WTC11 (cell line): ENCODE results near the gene GPC5. TPM values are rescaled to one million over a fixed set of nuclear protein-coding genes. Genes with fewer than 3 reads are reported as not detected.

Source experiments
- ATAC-seq: fragments of 200-7000 bp; cut with Tn5 transposase; 2 replicates; pipeline ENCODE4 v1.10.0; 2021; ENCODE audit warnings: mild to moderate bottlenecking, moderate library complexity
- CTCF ChIA-PET: fragments of 300-600 bp; sonication (Branson Sonifier 250); formaldehyde crosslinking; loops from one replicate; lab custom pipeline; 2021; ENCODE audit warnings: antibody characterized with exemption; lab: Charles Lee
- POLR2A ChIA-PET: fragments of 350-600 bp; sonication (Branson Sonifier 250); formaldehyde crosslinking; loops from one replicate; lab custom pipeline; 2021; ENCODE audit warnings: antibody characterized with exemption; lab: Charles Lee
- DNase-seq: peaks from one replicate; pipeline ENCODE4 v3.0.0; 2021; ENCODE audit warnings: low spot score
- H3K27ac Mint-ChIP-seq: 2 replicates; pipeline ENCODE4 v1.8.0; 2021; ENCODE audit warnings: mixed read lengths
- H3K27me3 Mint-ChIP-seq: 2 replicates; pipeline ENCODE4 v1.8.0; 2021; ENCODE audit warnings: low read depth, mild to moderate bottlenecking, moderate library complexity, mixed read lengths
- H3K36me3 Mint-ChIP-seq: 2 replicates; pipeline ENCODE4 v1.8.0; 2021; ENCODE audit warnings: mixed read lengths
- H3K4me1 Mint-ChIP-seq: 2 replicates; pipeline ENCODE4 v1.8.0; 2022; ENCODE audit warnings: mixed read lengths
- H3K4me3 Mint-ChIP-seq: 2 replicates; pipeline ENCODE4 v1.8.0; 2021; ENCODE audit warnings: mild to moderate bottlenecking, moderate library complexity, mixed read lengths
- H3K9me3 Mint-ChIP-seq: 2 replicates; pipeline ENCODE4 v1.8.0; 2021; ENCODE audit warnings: mixed read lengths
- CBFB ChIP-seq: sonication (generic); formaldehyde crosslinking; IDR thresholded peaks from 2 replicates; pipeline ENCODE4 v1.8.1; 2022; ENCODE audit warnings: mild to moderate bottlenecking, low read depth, missing genetic modification reagents
- GRHL2 ChIP-seq: fragments of 250-450 bp; sonication (Bioruptor Pico); IDR thresholded peaks from 2 replicates; pipeline ENCODE4 v1.8.0; 2022; ENCODE audit warnings: mild to moderate bottlenecking, moderate library complexity; ENCODE audit not compliant: insufficient replicate concordance, severe bottlenecking
- MLX ChIP-seq: sonication (generic); formaldehyde crosslinking; IDR thresholded peaks from 2 replicates; pipeline ENCODE4 v1.8.1; 2023; ENCODE audit warnings: mild to moderate bottlenecking, missing genetic modification reagents, moderate library complexity
- MYBL2 ChIP-seq: sonication (generic); formaldehyde crosslinking; IDR thresholded peaks from 2 replicates; pipeline ENCODE4 v1.8.1; 2023; ENCODE audit warnings: mild to moderate bottlenecking, moderate library complexity, missing genetic modification reagents
- NFATC4 ChIP-seq: fragments of 250-450 bp; sonication (Bioruptor Pico); IDR thresholded peaks from 2 replicates; pipeline ENCODE4 v1.9.0; 2021; ENCODE audit warnings: mild to moderate bottlenecking
- NFYB ChIP-seq: sonication (generic); formaldehyde crosslinking; conservative IDR thresholded peaks from 2 replicates; pipeline ENCODE4 v1.8.0; 2022; ENCODE audit warnings: low read depth, missing genetic modification reagents
- SP1 ChIP-seq: sonication (generic); formaldehyde crosslinking; conservative IDR thresholded peaks from 2 replicates; pipeline ENCODE4 v1.8.1; 2022; ENCODE audit warnings: missing genetic modification reagents
- STAT6 ChIP-seq: sonication (generic); formaldehyde crosslinking; conservative IDR thresholded peaks from 2 replicates; pipeline ENCODE4 v1.8.1; 2023; ENCODE audit warnings: mild to moderate bottlenecking, low read depth, missing genetic modification reagents, moderate library complexity
- TCF7 ChIP-seq: sonication (generic); formaldehyde crosslinking; IDR thresholded peaks from 2 replicates; pipeline ENCODE4 v1.8.0; 2022; ENCODE audit warnings: mild to moderate bottlenecking, low read depth, missing genetic modification reagents, moderate library complexity
- USF2 ChIP-seq: sonication (generic); formaldehyde crosslinking; IDR thresholded peaks from 2 replicates; pipeline ENCODE4 v1.8.1; 2023; ENCODE audit warnings: mild to moderate bottlenecking, missing genetic modification reagents, moderate library complexity
- ZBTB21 ChIP-seq: sonication (generic); formaldehyde crosslinking; IDR thresholded peaks from 2 replicates; pipeline ENCODE4 v1.8.1; 2023; ENCODE audit warnings: mild to moderate bottlenecking, missing genetic modification reagents, borderline replicate concordance
- ZNF281 ChIP-seq: sonication (generic); formaldehyde crosslinking; IDR thresholded peaks from 2 replicates; pipeline ENCODE4 v1.8.0; 2023; ENCODE audit warnings: mild to moderate bottlenecking, missing genetic modification reagents
- ZNF317 ChIP-seq: sonication (generic); formaldehyde crosslinking; IDR thresholded peaks from 2 replicates; pipeline ENCODE4 v1.8.1; 2023; ENCODE audit warnings: low read depth, mild to moderate bottlenecking, moderate library complexity, missing genetic modification reagents, borderline replicate concordance
- ZNF396 ChIP-seq: fragments of 250-450 bp; sonication (Bioruptor Pico); IDR thresholded peaks from 2 replicates; pipeline ENCODE4 v1.8.0; 2021; ENCODE audit warnings: mild to moderate bottlenecking, moderate library complexity, borderline replicate concordance
- ZNF671 ChIP-seq: fragments of 250-450 bp; sonication (Bioruptor Pico); IDR thresholded peaks from 2 replicates; pipeline ENCODE4 v1.8.0; 2021; ENCODE audit warnings: mild to moderate bottlenecking
- ZSCAN18 ChIP-seq: fragments of 250-450 bp; sonication (Bioruptor Pico); IDR thresholded peaks from 2 replicates; pipeline ENCODE4 v2.1.2; 2022; ENCODE audit warnings: mild to moderate bottlenecking, moderate library complexity
- total RNA-seq: library from RNA; stranded (reverse); gene quantifications from 3 replicates; pipeline ENCODE4 v1.2.3, GENCODE V29; 2021
- TF ChIP-seq, protein P1 (sequence below): sonication (generic); formaldehyde crosslinking; conservative IDR thresholded peaks from 2 replicates; pipeline ENCODE4 v1.8.1; 2022; ENCODE audit warnings: mild to moderate bottlenecking, missing genetic modification reagents
- TF ChIP-seq, protein P2 (sequence below): sonication (generic); formaldehyde crosslinking; IDR thresholded peaks from 2 replicates; pipeline ENCODE4 v1.8.0; 2022; ENCODE audit warnings: mild to moderate bottlenecking, missing genetic modification reagents
- TF ChIP-seq, protein P3 (sequence below): sonication (generic); formaldehyde crosslinking; IDR thresholded peaks from 2 replicates; pipeline ENCODE4 v1.8.1; 2023; ENCODE audit warnings: mild to moderate bottlenecking, missing genetic modification reagents, borderline replicate concordance

The GPC5 gene
- total RNA-seq, 1 experiment from 2014 or later, result 0.46 TPM

- TF ChIP-seq ZNF281 (CRISPR knock-in tag) (no peak), NFATC4 (CRISPR knock-in tag) (no peak), MYBL2 (CRISPR knock-in tag) (no peak), ZBTB21 (no peak), CBFB (no peak), ZSCAN18 (CRISPR knock-in tag) (no peak), USF2 (no peak)
- TF ChIP-seq, protein P1, sequence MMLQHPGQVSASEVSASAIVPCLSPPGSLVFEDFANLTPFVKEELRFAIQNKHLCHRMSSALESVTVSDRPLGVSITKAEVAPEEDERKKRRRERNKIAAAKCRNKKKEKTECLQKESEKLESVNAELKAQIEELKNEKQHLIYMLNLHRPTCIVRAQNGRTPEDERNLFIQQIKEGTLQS (CRISPR knock-in tag), result no peak
- TF ChIP-seq, protein P2, sequence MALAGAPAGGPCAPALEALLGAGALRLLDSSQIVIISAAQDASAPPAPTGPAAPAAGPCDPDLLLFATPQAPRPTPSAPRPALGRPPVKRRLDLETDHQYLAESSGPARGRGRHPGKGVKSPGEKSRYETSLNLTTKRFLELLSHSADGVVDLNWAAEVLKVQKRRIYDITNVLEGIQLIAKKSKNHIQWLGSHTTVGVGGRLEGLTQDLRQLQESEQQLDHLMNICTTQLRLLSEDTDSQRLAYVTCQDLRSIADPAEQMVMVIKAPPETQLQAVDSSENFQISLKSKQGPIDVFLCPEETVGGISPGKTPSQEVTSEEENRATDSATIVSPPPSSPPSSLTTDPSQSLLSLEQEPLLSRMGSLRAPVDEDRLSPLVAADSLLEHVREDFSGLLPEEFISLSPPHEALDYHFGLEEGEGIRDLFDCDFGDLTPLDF, result no peak
These were observed 1404.4 kb downstream of the GPC5 start (continued) for GRCh38 chr13:92802776-92803175.

GRCh38 chr13:92804346-92804745, 1405.9 kb downstream of the GPC5 start:
- TF ChIP-seq ZNF396 (CRISPR knock-in tag) (no peak), NFYB (CRISPR knock-in tag) (no peak), MLX (no peak), ZNF671 (no peak)
- no peak for DNase-seq
- no peaks in the 10 kb centered on the region for H3K4me1 Mint-ChIP-seq
- no peak overlapping the region for H3K27ac Mint-ChIP-seq
- H3K36me3 Mint-ChIP-seq, result no peaks in the 10 kb centered on the region
- no peaks in the 10 kb centered on the region for H3K27me3 Mint-ChIP-seq
- no peak for ATAC-seq
- CTCF ChIA-PET, result no interaction called here
- POLR2A ChIA-PET, result no interaction called here
- no peaks in the 10 kb centered on the region for H3K9me3 Mint-ChIP-seq
- no peak overlapping the region for H3K4me3 Mint-ChIP-seq

DNA sequence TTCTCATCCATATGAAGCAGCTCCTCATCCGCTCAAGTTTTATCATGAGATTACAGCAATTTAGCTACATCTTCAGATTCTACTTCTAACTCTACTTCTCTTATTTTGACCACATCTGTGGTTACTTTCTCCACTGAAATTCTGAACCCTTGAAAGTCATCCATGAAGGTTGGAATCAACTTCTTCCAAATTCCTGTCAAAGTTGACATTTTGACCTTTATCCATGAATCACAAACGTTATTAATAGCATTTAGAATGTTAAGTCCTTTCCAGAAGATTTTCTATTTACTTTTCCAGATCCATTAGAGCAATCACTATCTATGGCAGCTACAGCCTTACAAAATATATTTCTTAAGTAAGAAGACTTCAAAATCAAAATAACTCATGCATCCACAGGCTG, 1406.5 kb downstream of the GPC5 start:
- Mint-ChIP-seq H3K4me3 (no peak overlapping the region), H3K27me3 (no peaks in the 10 kb centered on the region), H3K36me3 (no peaks in the 10 kb centered on the region), H3K27ac (no peak overlapping the region), H3K9me3 (no peaks in the 10 kb centered on the region), H3K4me1 (no peaks in the 10 kb centered on the region)
- ChIA-PET CTCF (no interaction called here), POLR2A (no interaction called here)
- DNase-seq (no peak), ATAC-seq (no peak)
- TF ChIP-seq STAT6 (CRISPR knock-in tag), result no peak
- TF ChIP-seq ZNF317 (CRISPR knock-in tag), result no peak
- TF ChIP-seq TCF7 (CRISPR knock-in tag), result no peak
- TF ChIP-seq SP1 (CRISPR knock-in tag), result no peak
- no peak for TF ChIP-seq CBFB
- TF ChIP-seq ZBTB21, result no peak
- TF ChIP-seq, protein P3, sequence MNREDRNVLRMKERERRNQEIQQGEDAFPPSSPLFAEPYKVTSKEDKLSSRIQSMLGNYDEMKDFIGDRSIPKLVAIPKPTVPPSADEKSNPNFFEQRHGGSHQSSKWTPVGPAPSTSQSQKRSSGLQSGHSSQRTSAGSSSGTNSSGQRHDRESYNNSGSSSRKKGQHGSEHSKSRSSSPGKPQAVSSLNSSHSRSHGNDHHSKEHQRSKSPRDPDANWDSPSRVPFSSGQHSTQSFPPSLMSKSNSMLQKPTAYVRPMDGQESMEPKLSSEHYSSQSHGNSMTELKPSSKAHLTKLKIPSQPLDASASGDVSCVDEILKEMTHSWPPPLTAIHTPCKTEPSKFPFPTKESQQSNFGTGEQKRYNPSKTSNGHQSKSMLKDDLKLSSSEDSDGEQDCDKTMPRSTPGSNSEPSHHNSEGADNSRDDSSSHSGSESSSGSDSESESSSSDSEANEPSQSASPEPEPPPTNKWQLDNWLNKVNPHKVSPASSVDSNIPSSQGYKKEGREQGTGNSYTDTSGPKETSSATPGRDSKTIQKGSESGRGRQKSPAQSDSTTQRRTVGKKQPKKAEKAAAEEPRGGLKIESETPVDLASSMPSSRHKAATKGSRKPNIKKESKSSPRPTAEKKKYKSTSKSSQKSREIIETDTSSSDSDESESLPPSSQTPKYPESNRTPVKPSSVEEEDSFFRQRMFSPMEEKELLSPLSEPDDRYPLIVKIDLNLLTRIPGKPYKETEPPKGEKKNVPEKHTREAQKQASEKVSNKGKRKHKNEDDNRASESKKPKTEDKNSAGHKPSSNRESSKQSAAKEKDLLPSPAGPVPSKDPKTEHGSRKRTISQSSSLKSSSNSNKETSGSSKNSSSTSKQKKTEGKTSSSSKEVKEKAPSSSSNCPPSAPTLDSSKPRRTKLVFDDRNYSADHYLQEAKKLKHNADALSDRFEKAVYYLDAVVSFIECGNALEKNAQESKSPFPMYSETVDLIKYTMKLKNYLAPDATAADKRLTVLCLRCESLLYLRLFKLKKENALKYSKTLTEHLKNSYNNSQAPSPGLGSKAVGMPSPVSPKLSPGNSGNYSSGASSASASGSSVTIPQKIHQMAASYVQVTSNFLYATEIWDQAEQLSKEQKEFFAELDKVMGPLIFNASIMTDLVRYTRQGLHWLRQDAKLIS (CRISPR knock-in tag), result no peak
- TF ChIP-seq GRHL2 (CRISPR knock-in tag), result no peak
